KMS-11 (cell line): ENCODE results near the gene DAB2IP.
"Not testable (repeated sequence)": the region's sequence is repeated elsewhere in the genome, so short reads cannot be mapped to it uniquely, and the experiment has no call there.

ENCODE experiments used
- H2AFZ ChIP-seq: fragments of 200-600 bp; sonication (generic); 2 replicates; pipeline ENCODE4 v1.6.1; 2016; ENCODE audit warnings: antibody characterized with exemption, mixed run types, low read depth
- H3K27ac ChIP-seq: fragments of 200-600 bp; sonication (generic); 2 replicates; pipeline ENCODE4 v1.6.1; 2016; ENCODE audit warnings: mild to moderate bottlenecking, mixed run types
- H3K27me3 ChIP-seq: fragments of 200-600 bp; sonication (generic); 2 replicates; pipeline ENCODE4 v1.6.1; 2017; ENCODE audit warnings: mild to moderate bottlenecking, low read depth, mixed run types, moderate library complexity; ENCODE audit not compliant: insufficient read depth
- H3K36me3 ChIP-seq: fragments of 200-600 bp; sonication (generic); 2 replicates; pipeline ENCODE4 v1.6.1; 2017; ENCODE audit warnings: mild to moderate bottlenecking, mixed run types; ENCODE audit not compliant: insufficient read depth
- H3K4me1 ChIP-seq: fragments of 200-600 bp; sonication (generic); 2 replicates; pipeline ENCODE4 v1.6.1; 2016; ENCODE audit warnings: mild to moderate bottlenecking, low read depth, mixed run types; ENCODE audit not compliant: poor library complexity, severe bottlenecking
- H3K4me2 ChIP-seq: fragments of 200-600 bp; sonication (generic); 2 replicates; pipeline ENCODE4 v1.7.0; 2016; ENCODE audit warnings: mild to moderate bottlenecking, mixed run types
- H3K4me3 ChIP-seq: fragments of 200-600 bp; sonication (generic); IDR thresholded peaks from 2 replicates; pipeline ENCODE4 v1.6.1; 2017; ENCODE audit warnings: low read depth, low read length, mixed read lengths; ENCODE audit not compliant: insufficient read depth
- H3K79me2 ChIP-seq: fragments of 200-600 bp; sonication (generic); 2 replicates; pipeline ENCODE4 v1.6.1; 2016; ENCODE audit warnings: low read depth, mixed run types; ENCODE audit not compliant: insufficient read depth
- H3K9ac ChIP-seq: fragments of 200-600 bp; sonication (generic); 2 replicates; pipeline ENCODE4 v1.6.1; 2016; ENCODE audit warnings: mild to moderate bottlenecking, mixed run types
- H4K20me1 ChIP-seq: fragments of 200-600 bp; sonication (generic); 2 replicates; pipeline ENCODE4 v1.6.1; 2016; ENCODE audit warnings: mild to moderate bottlenecking, mixed run types; ENCODE audit not compliant: insufficient read depth
- CTCF ChIP-seq: fragments of 200-600 bp; sonication (generic); conservative IDR thresholded peaks from 2 replicates; pipeline ENCODE4 v1.6.1; 2017; ENCODE audit warnings: low read depth, mild to moderate bottlenecking, antibody characterized with exemption, low read length, moderate library complexity, mixed read lengths

The DAB2IP gene

GRCh38 chr9:121739971-121740370 lies 88.5 kb downstream of the DAB2IP start:
- no peak overlapping the region for H2AFZ ChIP-seq
- H3K27ac ChIP-seq = no peak overlapping the region
- no peak for TF ChIP-seq CTCF
- H3K4me1 ChIP-seq = peaks cover 76% of the 10 kb centered on the region
- no peaks in the 10 kb centered on the region for H3K36me3 ChIP-seq
- no peak overlapping the region for H3K9ac ChIP-seq
- no peaks in the 10 kb centered on the region for H3K27me3 ChIP-seq
- no peak overlapping the region for H3K4me2 ChIP-seq
- no peak overlapping the region for H3K4me3 ChIP-seq
- no peaks in the 10 kb centered on the region; the same call in 1 of the 2 replicates for H3K79me2 ChIP-seq
- no peaks in the 10 kb centered on the region for H4K20me1 ChIP-seq

GRCh38 chr9:121741228-121741918 lies 89.9 kb downstream of the DAB2IP start:
- Histone ChIP-seq H2AFZ (no peak overlapping the region), H3K4me2 (peak overlapping the region; percentile 23; the same call in 1 of the 2 replicates), H3K79me2 (no peaks in the 10 kb centered on the region; the same call in 1 of the 2 replicates), H3K27ac (peak overlapping the region; percentile 30; the same call in 1 of the 2 replicates), H3K4me1 (peaks cover 64% of the 10 kb centered on the region), H3K4me3 (no peak overlapping the region), H4K20me1 (no peaks in the 10 kb centered on the region), H3K9ac (no peak overlapping the region), H3K27me3 (no peaks in the 10 kb centered on the region), H3K36me3 (no peaks in the 10 kb centered on the region)
- TF ChIP-seq CTCF = no peak

GRCh38 chr9:121741919-121742283 lies 90.5 kb downstream of the DAB2IP start:
- not testable (repeated sequence) for H3K9ac ChIP-seq, H4K20me1 ChIP-seq, H3K27me3 ChIP-seq, H2AFZ ChIP-seq, H3K79me2 ChIP-seq, H3K36me3 ChIP-seq, H3K4me3 ChIP-seq
- H3K4me1 ChIP-seq = peaks cover 60% of the 10 kb centered on the region
- H3K27ac ChIP-seq = peak overlapping the region; percentile 30; the same call in 1 of the 2 replicates
- H3K4me2 ChIP-seq = peak overlapping the region; percentile 23; the same call in 1 of the 2 replicates

GRCh38 chr9:121742923-121743322 lies 91.5 kb downstream of the DAB2IP start:
- no peak overlapping the region for H3K4me3 ChIP-seq
- H3K27ac ChIP-seq = no peak overlapping the region
- no peak for TF ChIP-seq CTCF
- H3K4me1 ChIP-seq = peaks cover 50% of the 10 kb centered on the region
- no peaks in the 10 kb centered on the region for H3K79me2 ChIP-seq
- no peaks in the 10 kb centered on the region for H4K20me1 ChIP-seq
- H3K9ac ChIP-seq = no peak overlapping the region
- no peak overlapping the region for H3K4me2 ChIP-seq
- H2AFZ ChIP-seq = no peak overlapping the region
- no peaks in the 10 kb centered on the region for H3K27me3 ChIP-seq
- H3K36me3 ChIP-seq = no peaks in the 10 kb centered on the region

GRCh38 chr9:121743441-121744001 lies 92.1 kb downstream of the DAB2IP start:
- Histone ChIP-seq H4K20me1 (no peaks in the 10 kb centered on the region), H2AFZ (no peak overlapping the region), H3K4me1 (peaks cover 44% of the 10 kb centered on the region), H3K4me3 (no peak overlapping the region), H3K79me2 (no peaks in the 10 kb centered on the region), H3K27me3 (no peaks in the 10 kb centered on the region), H3K27ac (no peak overlapping the region), H3K9ac (no peak overlapping the region), H3K4me2 (no peak overlapping the region), H3K36me3 (no peaks in the 10 kb centered on the region)
- no peak for TF ChIP-seq CTCF
